ENCODE results near the gene DUSP23.

The DUSP23 gene

GRCh38 chr1:159817276-159818041, 36.7 kb downstream of the DUSP23 start:
- H3K27ac ChIP-seq = 0 out of 2 replicates have a peak overlapping the region, but pooled peaks have one; percentile 17
- no peak for TF ChIP-seq CTCF (IDR thresholded peaks at IDR 0.05)
- no peak for TF ChIP-seq ZFX (IDR thresholded peaks at IDR 0.05; ENCODE audit: borderline replicate concordance)

GRCh38 chr1:159821171-159821867, 40.6 kb downstream of the DUSP23 start:
- no peak for TF ChIP-seq ZFX (IDR thresholded peaks at IDR 0.05; ENCODE audit: borderline replicate concordance)
- TF ChIP-seq CTCF (IDR thresholded peaks at IDR 0.05) = peak; percentile 99
- no peak overlapping the region for H3K27ac ChIP-seq

DNA sequence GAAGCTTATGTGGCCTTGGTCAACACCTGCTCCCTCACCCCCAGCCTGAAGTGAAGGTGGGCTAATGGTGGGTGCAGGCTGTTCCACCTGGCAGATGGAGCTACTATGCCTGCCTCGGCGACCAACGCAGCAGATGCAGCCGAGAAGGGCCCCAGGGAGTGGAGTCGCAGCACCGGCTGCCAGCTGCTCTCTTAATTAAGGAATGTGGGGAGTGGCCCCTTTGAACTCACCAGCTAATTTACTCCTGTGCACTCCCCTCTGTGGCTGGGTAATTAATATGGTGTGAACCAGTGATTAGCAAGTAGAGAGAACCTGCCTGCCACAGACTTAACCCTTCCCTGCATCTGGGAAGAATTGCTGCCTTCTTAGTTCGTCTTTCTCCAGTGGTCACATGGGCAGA, 42.6 kb downstream of the DUSP23 start:
- TF ChIP-seq ZFX (IDR thresholded peaks at IDR 0.05; ENCODE audit: borderline replicate concordance) (no peak), CTCF (IDR thresholded peaks at IDR 0.05) (no peak)

GRCh38 chr1:159825564-159825963, 44.8 kb downstream of the DUSP23 start:
- no peak overlapping the region for H3K27ac ChIP-seq
- no peak for TF ChIP-seq CTCF (IDR thresholded peaks at IDR 0.05)

More for the DNA sequence above, 42.6 kb downstream of the DUSP23 start:
- no peak overlapping the region for H3K27ac ChIP-seq

GRCh38 chr1:159826441-159827101, 45.8 kb downstream of the DUSP23 start, which contains the start of gene SLAMF8:
SLAMF8 (plus strand) TSS chr1:159826873; CDS start chr1:159826899, 26 bp downstream.
- H3K27ac ChIP-seq = no peak within 1 kb of the TSS
- TF ChIP-seq ZFX (IDR thresholded peaks at IDR 0.05; ENCODE audit: borderline replicate concordance) (no peak), CTCF (IDR thresholded peaks at IDR 0.05) (no peak)

- H3K27ac ChIP-seq = no peak overlapping the region
- no peak for TF ChIP-seq CTCF (IDR thresholded peaks at IDR 0.05)
Measured at GRCh38 chr1:159827102-159827490, 46.3 kb downstream of the DUSP23 start.

All from 22Rv1 (cell line).